ENCODE data around the gene MTHFSD.

MTHFSD gene

DNA sequence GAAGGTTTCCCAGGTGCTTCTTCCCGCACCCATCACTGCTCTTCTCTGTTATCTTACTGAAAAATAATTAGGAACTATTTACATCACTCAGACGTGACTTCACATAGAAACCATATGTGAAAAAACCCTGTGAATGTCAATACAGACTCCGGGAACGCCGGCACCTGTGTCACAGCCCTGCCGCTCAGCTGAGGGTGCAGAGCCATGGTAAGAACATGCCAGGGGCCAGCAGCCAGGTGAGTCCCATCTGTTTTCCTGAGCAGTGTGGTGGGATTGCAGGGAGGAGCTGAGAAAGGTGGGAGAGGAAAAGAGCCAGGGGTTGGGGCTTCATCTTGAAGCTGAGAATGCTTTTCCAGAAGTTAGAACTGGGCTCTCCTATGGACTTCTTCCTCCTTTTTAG, 31.0 kb downstream of the MTHFSD start:
- DNase-seq, result no peak

DNA sequence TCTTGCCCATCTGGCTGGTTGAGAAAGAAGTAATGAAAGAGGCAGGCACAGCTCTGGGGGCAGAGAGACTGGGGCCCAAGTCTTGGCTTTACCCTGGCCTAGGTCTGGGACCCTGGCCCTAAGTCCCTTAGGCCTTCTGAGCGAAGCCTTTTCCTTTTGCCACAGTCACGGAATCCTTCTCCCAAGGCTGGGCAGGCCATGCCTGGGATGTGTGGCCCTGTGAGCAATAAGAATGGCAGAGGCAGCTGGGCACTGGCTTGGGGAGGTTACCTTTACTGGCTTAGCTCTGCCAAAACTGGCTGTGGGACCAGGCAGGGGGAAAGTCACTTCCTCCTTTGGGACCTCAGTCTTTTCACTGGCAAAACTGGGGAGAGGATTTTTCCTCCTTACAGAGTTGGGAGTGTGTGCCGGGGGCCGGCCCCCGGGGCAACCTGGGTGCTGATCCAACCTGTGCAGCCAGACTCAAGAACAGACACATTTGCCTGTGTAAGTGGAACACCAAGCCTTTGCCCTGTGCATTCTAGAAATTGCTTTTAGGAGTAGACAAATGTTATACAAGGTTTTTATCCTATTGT, 31.8 kb downstream of the MTHFSD start:
- DNase-seq, result no peak

DNA sequence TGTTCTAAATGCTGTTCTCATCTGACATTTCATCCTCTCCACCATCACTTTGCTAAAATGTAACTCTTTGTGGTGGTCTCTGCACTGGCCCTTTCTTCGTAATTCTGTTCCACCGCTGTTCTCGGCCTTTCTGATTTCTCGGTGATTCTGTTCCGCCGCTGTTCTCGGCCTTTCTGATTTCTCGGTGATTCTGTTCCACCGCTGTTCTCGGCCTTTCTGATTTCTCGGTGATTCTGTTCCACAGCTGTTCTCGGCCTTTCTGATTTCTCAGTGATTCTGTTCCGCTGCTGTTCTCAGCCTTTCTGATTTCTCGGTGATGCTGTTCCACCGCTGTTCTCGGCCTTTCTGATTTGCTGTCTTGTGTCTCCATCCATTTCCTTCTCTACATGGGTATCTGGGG, 32.4 kb downstream of the MTHFSD start:
- DNase-seq, result no peak

DNA sequence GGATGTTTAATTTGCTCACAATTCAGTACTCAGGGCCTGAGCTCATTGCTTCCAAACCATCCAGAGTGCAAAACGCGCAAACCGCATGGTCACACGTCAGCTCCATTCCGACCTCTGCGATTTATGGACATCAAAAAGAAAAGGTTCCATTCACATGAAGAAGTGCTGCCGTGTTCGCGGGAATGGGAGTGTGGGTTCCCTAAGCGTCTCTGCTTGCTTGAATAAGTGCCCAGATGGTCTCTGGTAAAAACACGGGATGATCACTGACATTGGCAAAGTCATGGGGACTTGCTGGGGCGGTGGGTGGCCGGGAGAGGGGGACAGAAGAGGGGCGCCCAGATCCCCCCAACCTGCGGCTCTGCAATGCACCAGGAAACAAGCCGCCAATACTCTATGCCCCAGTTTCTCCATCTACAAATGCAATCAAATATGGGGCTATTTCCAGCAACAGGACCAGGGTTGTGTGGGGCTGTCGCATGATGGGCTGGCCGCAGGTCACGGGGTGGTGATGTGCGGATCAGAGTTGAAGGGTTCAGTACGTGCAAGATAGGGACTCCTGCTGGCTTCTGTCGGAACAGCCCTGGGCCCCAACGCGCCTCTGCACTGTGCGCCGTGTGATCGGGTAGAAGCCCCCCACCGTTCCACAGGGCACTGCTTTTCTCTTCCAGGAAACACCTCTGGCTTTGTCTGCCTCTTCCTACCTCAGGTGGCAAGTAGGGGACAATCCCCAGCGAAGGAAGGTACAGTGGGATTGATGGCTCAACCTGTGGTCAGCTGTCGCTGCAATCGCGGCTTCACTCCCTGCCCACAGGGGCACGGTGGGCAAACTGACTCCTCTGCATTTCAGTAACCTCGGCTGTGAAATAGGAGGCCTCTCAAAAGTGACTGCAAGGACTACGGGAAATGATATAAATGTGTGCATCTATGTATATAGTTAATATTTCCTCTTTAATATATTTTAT, 33.5 kb downstream of the MTHFSD start:
- no peak for DNase-seq

DNA sequence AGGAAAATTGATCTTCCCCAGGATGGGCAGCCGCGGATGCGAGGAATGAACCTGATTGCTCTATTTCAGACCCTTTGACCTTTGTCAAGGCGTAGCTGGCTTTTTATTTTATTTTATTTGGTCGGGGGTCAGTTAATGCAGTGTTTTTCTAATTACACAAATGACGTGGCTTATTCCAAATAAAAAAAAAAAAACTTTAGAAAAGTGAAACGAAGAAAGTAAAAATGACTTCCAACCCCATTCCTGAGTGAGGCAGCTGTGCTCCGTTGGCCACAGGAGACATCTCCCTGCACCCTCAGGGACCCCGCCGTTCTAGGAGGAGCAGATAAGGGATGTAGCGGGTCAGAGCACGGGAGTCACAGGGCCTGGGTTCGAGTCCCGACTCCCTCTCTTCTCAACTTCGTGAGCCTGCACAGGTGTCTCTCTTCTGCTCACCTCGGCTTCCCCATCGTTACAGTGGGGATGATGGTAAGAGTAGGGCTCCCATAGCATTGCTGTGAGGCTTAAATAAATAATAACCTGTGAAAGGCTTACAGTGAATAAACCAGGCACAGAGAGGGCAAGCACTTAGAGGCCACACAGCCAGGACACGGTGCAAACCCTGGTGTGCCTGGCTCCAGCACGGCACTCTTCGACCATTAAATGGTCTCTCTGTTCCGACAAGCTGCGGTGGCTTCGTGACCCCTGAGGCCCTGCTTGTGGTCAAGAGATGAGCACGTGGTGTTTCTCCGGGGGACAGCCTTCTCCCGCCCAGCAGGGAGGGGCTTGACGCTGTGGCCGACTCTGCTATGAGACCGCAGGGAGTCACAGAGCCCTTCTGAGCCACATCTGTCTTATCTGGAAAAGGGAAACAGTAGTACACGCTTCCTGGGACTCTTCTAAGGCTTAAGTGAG, 34.5 kb downstream of the MTHFSD start:
- no peak for DNase-seq

DNA sequence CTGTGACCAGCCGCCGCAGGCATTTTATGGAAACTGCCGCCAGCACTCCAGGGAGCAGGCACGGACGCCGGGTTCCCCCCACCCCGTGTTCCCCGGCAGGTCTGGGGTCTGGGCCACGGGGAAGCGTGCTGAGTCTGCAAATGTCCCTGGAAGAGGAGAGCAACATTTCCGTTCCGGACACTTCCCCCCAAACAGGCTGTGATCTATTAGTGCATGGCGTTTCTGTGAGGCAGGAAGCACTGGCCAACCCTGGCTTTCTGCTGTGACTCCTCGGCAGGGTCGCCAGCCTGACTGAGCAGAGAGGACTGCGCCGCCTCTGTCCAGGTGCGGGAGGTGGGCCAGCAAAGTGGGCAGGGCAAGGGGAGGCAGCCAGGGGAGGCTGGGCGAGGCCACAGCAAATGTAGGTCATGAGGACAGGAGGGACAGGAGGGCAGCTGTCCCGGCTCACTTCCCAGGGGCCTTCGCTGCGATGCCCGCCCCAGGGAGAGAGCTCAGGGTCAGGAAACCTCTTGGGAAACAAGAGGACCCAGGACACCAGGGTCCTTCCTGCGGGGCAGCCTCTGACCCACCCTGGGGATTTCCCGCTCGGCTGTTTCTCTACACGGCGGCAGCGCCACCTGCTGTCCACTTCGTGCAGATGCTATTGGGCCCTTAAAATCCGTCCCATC, 35.3 kb downstream of the MTHFSD start:
- peak; percentile 55 for DNase-seq

DNA sequence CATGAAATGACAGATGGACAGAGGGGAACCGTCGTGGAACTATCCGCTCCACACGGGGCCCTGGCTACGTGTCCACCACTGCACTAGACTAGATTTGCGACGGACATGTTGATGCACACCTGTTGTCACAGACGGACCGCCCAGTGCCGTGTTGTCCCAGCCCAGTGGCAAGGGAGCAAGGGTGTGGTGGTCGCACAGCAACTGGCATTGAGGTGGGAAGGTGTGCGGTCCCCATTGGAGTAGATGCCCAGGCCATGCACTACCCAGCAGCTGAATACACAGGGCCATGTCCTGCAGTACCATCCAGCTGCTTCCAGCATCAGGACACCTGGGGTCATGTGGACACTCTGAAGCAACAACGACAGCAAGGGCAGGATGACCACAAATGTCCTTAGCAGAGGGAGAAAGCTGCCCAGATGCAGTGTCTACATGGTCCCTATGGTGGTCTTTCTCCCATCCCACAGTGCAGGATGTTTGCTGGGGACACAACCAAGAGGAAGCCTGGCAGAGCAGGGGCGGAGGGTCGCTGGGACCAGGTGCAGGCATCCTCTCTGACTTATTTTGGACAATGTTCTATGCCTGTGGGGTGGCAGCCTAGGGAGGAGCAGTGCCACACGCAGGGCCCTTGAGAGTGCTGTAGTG, 35.9 kb downstream of the MTHFSD start:
- no peak for DNase-seq

DNA sequence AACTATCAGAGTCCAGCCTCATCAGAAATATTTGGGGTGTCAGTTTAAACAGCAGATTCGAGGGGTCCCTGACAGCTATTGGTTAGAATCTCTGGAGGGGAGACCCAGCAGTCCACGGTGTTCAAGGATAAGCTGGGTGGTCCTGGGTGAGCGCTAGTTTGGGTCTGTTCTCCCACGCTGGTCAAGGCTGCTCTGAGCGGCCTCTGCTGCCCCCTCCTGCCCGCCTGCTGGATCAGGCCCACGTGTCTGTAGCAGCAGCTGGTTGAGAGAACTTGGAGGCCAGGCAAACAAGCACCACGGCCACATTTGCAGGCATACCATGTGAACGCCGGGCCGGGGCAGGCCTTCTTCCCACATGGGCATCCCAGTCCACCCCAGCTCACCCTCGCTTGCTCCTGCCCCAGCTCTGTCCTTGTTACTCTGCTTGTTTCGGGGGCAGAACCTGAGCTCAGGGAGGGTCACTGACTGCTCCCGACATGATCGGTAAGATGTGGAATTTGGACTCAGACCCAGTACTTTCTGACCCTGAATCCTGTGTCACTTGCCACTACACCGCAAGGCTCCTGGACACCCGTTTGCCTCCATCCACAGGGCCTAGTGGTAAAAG, 37.3 kb downstream of the MTHFSD start:
- DNase-seq, result peak; percentile 36

DNA sequence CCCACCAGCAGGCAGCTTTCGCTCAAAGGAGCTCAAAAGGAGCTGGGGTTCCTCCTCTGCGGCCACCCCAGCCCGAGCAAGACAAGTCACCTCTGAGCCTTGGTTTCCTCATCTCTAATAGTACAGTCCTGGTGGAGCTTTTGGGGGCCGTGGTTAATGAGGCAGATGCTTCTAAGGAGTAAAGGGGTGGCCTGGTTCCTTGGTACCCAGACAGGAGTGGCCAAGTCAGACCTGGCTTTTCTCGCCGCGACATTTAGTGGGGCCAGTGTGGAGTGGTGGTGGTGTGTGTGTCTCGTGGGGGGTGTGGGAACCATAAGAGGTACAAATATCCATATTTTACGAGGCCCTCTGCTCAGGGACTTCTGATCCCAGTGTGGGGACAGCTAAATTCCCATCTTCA, 38.0 kb downstream of the MTHFSD start:
- DNase-seq, result no peak

DNA sequence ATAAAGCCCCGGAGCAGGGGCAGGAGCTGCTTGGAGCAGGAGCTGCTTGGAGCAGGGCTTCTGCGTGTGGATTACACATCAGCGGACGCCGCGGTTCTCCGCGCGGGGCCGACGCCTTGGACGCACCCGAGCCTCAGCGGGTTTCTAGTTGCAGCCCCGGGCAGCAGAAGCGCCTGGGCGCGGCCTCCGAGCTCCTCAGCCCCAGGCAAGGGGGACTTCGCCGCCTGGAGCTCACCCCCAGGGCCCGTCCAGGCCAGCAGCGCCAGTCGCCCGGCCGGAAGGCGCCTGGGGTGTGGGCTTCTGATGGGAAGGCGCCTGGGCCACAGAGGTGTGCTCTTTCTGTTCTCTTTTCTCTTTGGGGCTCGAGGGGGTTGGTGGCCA, 38.4 kb downstream of the MTHFSD start:
- DNase-seq, result no peak

DNA sequence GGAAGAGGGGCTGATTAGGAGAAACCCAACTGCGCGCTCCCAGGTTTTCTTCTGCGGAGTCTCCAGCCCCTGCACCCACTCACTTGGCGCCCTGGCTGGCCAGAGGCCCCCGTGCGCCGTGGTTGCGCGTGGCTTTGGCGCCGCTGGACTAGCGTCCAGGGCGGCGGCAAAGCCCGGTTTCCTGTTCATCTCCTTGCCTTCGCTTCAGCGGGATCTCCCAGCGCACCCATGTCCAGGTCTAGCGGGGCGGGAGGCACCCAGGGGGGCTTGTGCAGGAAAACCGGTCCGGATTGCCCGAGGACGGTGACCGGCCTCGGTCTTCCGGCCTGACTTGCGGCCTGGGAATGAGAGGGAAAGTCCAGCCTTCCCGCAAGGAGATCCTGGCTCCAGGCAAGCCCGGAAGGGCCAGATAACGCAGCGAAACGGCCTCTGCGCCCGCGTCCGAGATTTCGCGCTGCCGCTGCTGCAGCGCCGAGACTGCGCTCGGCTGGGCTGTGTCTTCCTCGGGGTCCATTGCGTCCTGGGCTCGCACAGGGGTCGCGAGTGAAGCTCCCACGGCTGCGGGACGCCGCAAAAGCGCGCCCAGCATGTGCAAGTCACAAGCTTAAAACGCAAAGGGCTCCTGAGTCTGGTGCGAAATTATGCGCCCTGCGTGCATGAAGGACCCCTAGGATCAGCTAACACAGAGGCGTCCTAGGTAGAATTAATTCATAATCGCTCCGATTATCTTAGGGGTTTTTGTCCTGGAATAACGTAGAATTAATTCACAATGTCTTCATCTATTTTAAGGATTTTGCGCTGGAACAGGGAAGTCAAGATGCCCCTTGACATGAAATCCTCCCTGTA, 39.0 kb downstream of the MTHFSD start:
- no peak for DNase-seq

DNA sequence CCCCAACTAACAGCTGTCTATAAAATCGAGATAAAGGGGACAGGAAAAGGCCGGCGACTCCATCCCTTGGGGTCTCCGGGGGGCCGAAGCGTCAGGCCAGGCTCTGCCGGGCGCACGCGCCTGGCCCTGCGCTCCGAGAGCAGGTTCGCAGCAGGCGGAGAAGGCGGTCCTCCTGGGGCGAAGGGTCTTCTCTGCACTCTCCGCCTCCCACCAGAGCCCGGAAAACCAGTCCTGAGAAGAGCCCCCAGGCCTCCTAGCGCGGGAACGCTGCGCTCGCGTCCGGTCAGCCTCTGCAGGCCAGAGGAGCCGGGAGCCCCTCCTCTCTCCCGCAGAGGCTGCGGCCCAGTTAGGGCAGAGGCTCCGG, 39.6 kb downstream of the MTHFSD start:
- DNase-seq, result no peak

DNA sequence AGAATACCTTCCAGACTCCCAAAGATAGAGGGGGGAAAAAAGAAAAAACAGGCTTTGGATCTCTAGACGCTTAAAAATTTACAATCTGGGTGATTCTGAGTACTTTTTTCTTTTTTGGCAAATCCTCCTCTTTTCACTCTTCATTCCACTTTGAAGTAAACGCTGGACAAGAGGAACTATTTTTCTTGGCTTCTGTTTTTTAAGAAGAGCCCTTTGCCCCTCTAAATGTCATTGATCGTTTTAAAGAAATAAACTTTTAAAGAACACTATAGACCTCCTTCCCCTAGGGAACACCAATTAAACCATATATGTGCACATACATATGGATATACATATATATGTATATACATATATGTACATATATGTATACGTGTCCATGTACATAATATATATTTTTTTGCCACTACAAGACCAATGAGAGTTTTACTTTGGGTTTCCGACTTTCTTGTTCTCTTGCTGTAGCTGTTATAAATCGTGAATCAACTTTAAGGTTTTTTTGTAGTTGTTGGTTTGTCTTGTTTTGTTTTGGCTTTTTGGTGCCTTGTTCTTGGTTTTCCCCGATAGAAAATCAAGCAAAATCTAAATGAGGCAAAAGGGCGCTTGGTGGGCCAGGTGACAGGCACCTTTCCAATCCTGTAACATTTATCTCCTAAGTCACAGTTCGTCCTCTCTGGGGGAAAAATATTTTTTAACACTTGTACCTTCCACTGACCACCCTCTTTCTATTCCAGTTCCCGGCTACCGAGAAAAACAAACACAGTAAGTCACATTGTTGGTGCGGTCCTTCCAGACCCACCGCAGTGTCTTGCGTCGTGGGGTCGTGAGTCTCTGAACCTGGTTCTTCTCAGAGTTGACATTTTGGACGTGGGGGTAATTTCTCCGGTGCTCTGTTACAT, 40.3 kb downstream of the MTHFSD start:
- no peak for DNase-seq

DNA sequence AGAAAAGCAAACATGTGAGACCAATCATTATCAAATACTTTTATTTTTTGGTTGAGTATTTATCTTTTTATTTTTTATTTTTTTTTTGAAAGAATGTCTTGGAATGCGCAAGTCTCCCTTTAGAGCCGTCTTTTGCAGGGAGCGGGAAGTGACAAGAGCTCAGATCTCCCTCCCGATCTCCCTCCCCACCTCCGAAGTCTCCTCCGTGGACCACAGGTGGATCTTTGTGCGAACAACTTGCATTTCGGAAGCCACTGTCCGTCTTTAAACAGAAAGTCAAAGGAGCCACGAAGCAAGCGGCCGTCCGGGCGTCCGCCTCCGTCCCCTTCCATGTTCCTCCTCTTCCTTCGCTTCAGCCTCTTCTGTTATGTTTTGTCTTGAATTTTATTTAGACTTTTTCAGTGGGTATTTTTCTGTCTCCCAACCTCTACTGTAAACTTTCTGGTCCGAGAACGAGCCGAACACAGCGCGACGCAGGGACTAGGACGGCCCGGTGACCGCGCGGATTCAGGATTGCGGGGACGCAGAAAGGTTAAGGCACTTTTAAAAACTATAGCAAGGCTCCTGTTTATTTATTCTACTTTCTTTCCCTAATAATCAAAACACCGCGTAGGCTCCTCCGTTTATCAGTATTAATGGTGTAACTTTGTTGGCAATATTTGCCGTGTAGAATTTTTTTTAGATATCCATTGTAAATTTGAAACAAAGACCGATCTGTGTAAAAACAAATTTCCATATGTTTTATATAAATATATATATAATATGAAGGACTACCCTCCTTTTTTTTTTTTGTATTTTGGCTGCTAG, 41.4 kb downstream of the MTHFSD start:
- no peak for DNase-seq

DNA sequence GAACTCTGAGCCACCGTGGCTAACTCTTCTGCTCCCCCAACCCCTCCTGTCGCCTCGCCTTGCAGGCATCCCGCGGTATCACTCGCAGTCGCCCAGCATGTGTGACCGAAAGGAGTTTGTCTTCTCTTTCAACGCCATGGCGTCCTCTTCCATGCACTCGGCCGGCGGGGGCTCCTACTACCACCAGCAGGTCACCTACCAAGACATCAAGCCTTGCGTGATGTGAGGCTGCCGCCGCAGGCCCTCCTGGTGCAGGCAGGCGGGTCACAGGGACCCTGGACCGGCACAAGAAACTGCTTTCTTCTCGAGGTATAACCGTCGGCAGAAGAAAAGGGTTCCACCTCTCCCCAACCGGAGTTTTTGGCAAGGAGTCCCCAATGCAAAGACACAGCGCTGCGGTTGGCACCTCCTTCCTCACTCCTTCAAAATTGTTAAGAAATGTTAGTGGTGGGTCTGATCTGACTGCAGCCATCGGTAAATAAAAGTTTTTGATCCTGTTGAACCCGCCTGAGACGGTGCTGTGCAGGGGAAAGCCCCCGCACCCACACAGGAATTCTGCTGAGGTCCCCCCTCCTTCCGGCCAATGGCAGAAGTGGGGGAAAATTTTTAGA, 42.1 kb downstream of the MTHFSD start:
- no peak for DNase-seq

DNA sequence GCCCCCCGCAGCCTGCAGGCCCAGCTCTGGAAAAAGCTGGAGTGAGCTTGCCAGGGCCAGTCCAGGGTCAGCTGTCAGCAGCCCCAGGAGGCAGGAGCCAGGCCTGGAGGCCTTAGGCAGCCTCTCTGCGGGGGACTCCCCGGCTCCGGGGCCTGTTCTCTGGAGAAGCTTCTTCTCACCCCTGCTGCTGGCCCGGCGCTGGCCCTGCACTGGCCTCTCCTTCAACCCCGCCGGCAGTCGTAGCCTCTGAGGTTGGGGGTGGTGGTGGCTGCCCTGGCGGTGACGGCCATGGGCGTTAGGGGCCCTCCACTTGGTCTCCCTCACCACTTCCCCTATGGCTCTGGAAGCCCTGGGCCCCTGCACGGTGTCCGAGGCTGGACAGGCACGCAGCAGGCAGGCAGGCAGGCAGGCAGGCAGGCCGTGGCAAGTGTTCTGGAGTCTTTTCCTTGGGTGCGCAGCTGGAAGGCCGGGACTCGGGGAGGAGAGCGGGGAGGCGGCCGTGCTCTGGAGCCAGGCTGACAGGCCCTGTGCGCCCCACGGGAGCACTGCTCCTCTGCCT, 42.7 kb downstream of the MTHFSD start:
- DNase-seq, result no peak

DNA sequence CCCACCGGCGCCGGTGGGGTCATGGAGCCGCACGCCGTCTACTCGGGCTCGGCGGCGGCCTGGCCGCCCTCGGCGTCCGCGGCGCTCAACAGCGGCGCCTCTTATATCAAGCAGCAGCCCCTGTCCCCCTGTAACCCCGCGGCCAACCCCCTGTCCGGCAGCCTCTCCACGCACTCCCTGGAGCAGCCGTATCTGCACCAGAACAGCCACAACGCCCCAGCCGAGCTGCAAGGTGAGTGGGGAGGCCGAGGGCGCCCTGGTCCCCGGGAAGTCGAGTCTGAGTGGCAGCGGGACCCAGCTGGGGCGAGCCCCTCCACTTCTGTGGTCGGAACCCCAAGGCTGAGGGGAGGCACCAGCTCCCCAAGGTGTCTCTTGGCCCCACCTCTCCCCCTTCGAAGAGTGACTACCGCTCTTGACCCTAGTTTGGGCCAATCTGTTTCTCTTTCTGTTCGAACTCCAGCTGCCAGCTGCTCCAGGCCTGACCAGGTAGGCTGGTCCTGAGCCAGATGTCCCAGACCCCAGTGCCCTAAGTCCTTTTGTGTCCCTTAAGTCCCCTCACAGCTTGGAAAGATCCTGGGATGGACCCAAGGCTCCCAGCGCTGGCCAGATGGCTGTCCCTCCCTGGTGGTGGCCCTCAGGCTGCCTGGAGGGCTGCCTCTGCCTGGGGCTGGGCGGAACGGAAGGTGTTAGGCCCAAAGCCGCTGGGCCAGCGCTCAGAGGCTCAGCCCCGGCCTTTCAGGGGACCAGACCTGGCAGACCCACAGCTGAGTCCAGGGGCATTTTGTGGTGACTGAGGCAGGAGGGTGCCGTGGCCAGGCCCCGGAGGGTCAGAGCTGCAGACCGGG, 43.5 kb downstream of the MTHFSD start:
- DNase-seq, result no peak
